Aorta (tissue), 5 donors: ENCODE measurements around the gene ABLIM2. TPM values are rescaled to one million over a fixed set of nuclear protein-coding genes. Genes with fewer than 3 reads are reported as not detected.

ENCODE experiments used
- ATAC-seq: fragments of 200-7000 bp; cut with Tn5 transposase; one replicate; pipeline ENCODE4 v1.9.1; 2022; ENCODE audit warnings: moderate library complexity; ENCODE audit not compliant: low FRiP score
- DNase-seq, 2 donors: peaks; one replicate each; pipeline ENCODE4 v3.0.0-alpha.2; 2020
- H3K27ac ChIP-seq, 2 donors: one replicate each; pipeline ENCODE4 v1.5.1; 2013; ENCODE audit warnings: low read length in 2 of 2, mild to moderate bottlenecking in 2 of 2, moderate library complexity in 2 of 2, control low read depth in 1 of 2, inconsistent platforms in 1 of 2, low read depth in 1 of 2
- H3K27me3 ChIP-seq, 2 donors: one replicate each; pipeline ENCODE4 v1.6.1; 2013; ENCODE audit warnings: control low read depth in 1 of 2, low read length in 1 of 2, mild to moderate bottlenecking in 1 of 2, moderate library complexity in 1 of 2; ENCODE audit not compliant: insufficient read depth in 2 of 2, control insufficient read depth in 1 of 2
- H3K36me3 ChIP-seq, 2 donors: one replicate each; pipeline ENCODE4 v1.6.1; 2013; ENCODE audit warnings: control low read depth in 1 of 2, low read length in 1 of 2, mild to moderate bottlenecking in 1 of 2; ENCODE audit not compliant: insufficient read depth in 2 of 2, control insufficient read depth in 1 of 2
- H3K4me1 ChIP-seq, 2 donors: one replicate each; pipeline ENCODE4 v1.6.1; 2013; ENCODE audit warnings: low read length in 2 of 2, control low read depth in 1 of 2, mild to moderate bottlenecking in 1 of 2, moderate library complexity in 1 of 2; ENCODE audit not compliant: insufficient read depth in 2 of 2, control insufficient read depth in 1 of 2
- H3K4me3 ChIP-seq, 2 donors: one replicate each; pipeline ENCODE4 v1.5.1; 2013; ENCODE audit warnings: low read length in 2 of 2, control low read depth in 1 of 2, mild to moderate bottlenecking in 1 of 2
- H3K9me3 ChIP-seq: one replicate; pipeline ENCODE4 v1.6.1; 2013; ENCODE audit warnings: mild to moderate bottlenecking, low read length; ENCODE audit not compliant: control insufficient read depth
- WGBS, 2 donors: extraction: QIAGEN DNeasy Blood & Tissue Kit; methylation state at CpG; one replicate each; pipeline ENCODE4 v1.1.7; 2013; 5-methylcytosine and 5-hydroxymethylcytosine counted together
- intact Hi-C, 2 donors: fragments of 100-400 bp; cut with DNase I; formaldehyde crosslinking; loops; one replicate each; pipeline versions ENCODE4 v1.14.2 to v1.15.0; 2022
- polyA plus RNA-seq, 2 donors: library from polyadenylated mRNA; stranded (reverse); fragments of 200-250 nt; gene quantifications; one replicate each; pipeline ENCODE4 v1.2.3, GENCODE V29; 2013
- total RNA-seq, 2 donors: library from RNA; stranded (reverse); fragmentation: NEBNext Ultra II Directional; extraction: Animal tissue kit (Norgen Biotek cat#: 25700); gene quantifications; one replicate each; pipeline ENCODE4 v1.2.1, GENCODE V29; 2021
- donor health status: healthy with polysubstance abuse.
- donor health status: Bipolar disorder and iron deficiency.
- donor health status: DM: no; HTN: no; CAD: no.
- donor health status: DM: no; HTN: no; CAD: no.
- donor health status: DM: yes; HTN: yes; CAD: no.

ABLIM2 gene
- total and polyA plus RNA-seq, 4 donors = 5.3 to 20.2 (median 11.1) TPM

GRCh38 chr4:8009710-8010511 is 148.7 kb downstream of the ABLIM2 start:
- Histone ChIP-seq H3K9me3 (no peaks in the 10 kb centered on the region), H3K4me1 (no peaks in the 10 kb centered on the region), H3K36me3 (peaks cover 0 to 6% of the 10 kb centered on the region in 2 donors), H3K4me3 (no peak overlapping the region), H3K27me3 (no peaks in the 10 kb centered on the region), H3K27ac (no peak overlapping the region)
- DNase-seq = no peak
- no peak for ATAC-seq
- intact Hi-C loops = no loop called here
- 92 to 94% methylated on average over 28 of the region's 28 CpGs for WGBS, 2 donors

- intact Hi-C loops = no loop called here
- no peaks in the 10 kb centered on the region for H3K27me3 ChIP-seq
- H3K4me1 ChIP-seq = no peaks in the 10 kb centered on the region
- 93 to 94% methylated on average over 5 of the region's 5 CpGs for WGBS, 2 donors
- no peak overlapping the region for H3K27ac ChIP-seq
- peaks cover 0 to 6% of the 10 kb centered on the region in 2 donors for H3K36me3 ChIP-seq
- DNase-seq (no peak), ATAC-seq (no peak)
- no peaks in the 10 kb centered on the region for H3K9me3 ChIP-seq
- H3K4me3 ChIP-seq = no peak overlapping the region
Measured at GRCh38 chr4:8009097-8009496, 149.5 kb downstream of the ABLIM2 start.

- no peak overlapping the region for H3K4me3 ChIP-seq
- DNase-seq = no peak
Measured at GRCh38 chr4:8008391-8008790, 150.2 kb downstream of the ABLIM2 start.

GRCh38 chr4:8007581-8007980 is 151.0 kb downstream of the ABLIM2 start:
- intact Hi-C loops = no loop called here
- H3K9me3 ChIP-seq = no peaks in the 10 kb centered on the region
- peaks cover 0 to 6% of the 10 kb centered on the region in 2 donors for H3K36me3 ChIP-seq
- 94 to 98% methylated on average over 11 of the region's 11 CpGs for WGBS, 2 donors
- H3K27me3 ChIP-seq = no peaks in the 10 kb centered on the region
- ATAC-seq = no peak
- no peak overlapping the region for H3K27ac ChIP-seq
- no peak for DNase-seq
- H3K4me1 ChIP-seq = no peaks in the 10 kb centered on the region
- no peak overlapping the region for H3K4me3 ChIP-seq

More at GRCh38 chr4:8008391-8008790, 150.2 kb downstream of the ABLIM2 start:
- 87 to 89% methylated on average over 12 of the region's 12 CpGs for WGBS, 2 donors
- no peak for ATAC-seq
- intact Hi-C loops = no loop called here
- peaks cover 0 to 6% of the 10 kb centered on the region in 2 donors for H3K36me3 ChIP-seq
- no peaks in the 10 kb centered on the region for H3K4me1 ChIP-seq
- H3K9me3 ChIP-seq = no peaks in the 10 kb centered on the region
- H3K27me3 ChIP-seq = no peaks in the 10 kb centered on the region
- no peak overlapping the region for H3K27ac ChIP-seq

- 78 to 79% methylated on average over 12 of the region's 12 CpGs for WGBS, 2 donors
- Histone ChIP-seq H3K27me3 (no peaks in the 10 kb centered on the region), H3K36me3 (peaks cover 0 to 6% of the 10 kb centered on the region in 2 donors), H3K4me3 (no peak overlapping the region), H3K4me1 (no peaks in the 10 kb centered on the region), H3K9me3 (no peaks in the 10 kb centered on the region), H3K27ac (no peak overlapping the region)
- DNase-seq = no peak
- intact Hi-C loops = no loop called here
- ATAC-seq = no peak
Measured at GRCh38 chr4:8006471-8006870, 152.1 kb downstream of the ABLIM2 start.

- DNase-seq (no peak), ATAC-seq (no peak)
- Histone ChIP-seq H3K27me3 (no peaks in the 10 kb centered on the region), H3K9me3 (no peaks in the 10 kb centered on the region), H3K27ac (no peak overlapping the region), H3K4me3 (no peak overlapping the region), H3K4me1 (no peaks in the 10 kb centered on the region), H3K36me3 (peaks cover 0 to 6% of the 10 kb centered on the region in 2 donors)
- intact Hi-C loops = no loop called here
- 84 to 88% methylated on average over 10 of the region's 10 CpGs for WGBS, 2 donors
Measured at GRCh38 chr4:8005814-8006215, 152.8 kb downstream of the ABLIM2 start.

GRCh38 chr4:8005033-8005808 is 153.4 kb downstream of the ABLIM2 start:
- intact Hi-C loops = no loop called here
- WGBS, 2 donors = 95% methylated on average over 36 of the region's 36 CpGs

GRCh38 chr4:8004066-8004465 is 154.5 kb downstream of the ABLIM2 start:
- no peaks in the 10 kb centered on the region for H3K9me3 ChIP-seq
- no peak overlapping the region for H3K27ac ChIP-seq
- 87 to 91% methylated on average over 6 of the region's 6 CpGs for WGBS, 2 donors
- ATAC-seq (no peak), DNase-seq (no peak)
- intact Hi-C loops = no loop called here
- H3K27me3 ChIP-seq = no peaks in the 10 kb centered on the region
- peaks cover 0 to 6% of the 10 kb centered on the region in 2 donors for H3K36me3 ChIP-seq
- no peaks in the 10 kb centered on the region for H3K4me1 ChIP-seq
- H3K4me3 ChIP-seq = no peak overlapping the region

More at GRCh38 chr4:8005033-8005808, 153.4 kb downstream of the ABLIM2 start:
- H3K4me1 ChIP-seq = no peaks in the 10 kb centered on the region
- no peak overlapping the region for H3K27ac ChIP-seq
- DNase-seq (no peak), ATAC-seq (no peak)
- no peak overlapping the region for H3K4me3 ChIP-seq
- no peaks in the 10 kb centered on the region for H3K9me3 ChIP-seq
- no peaks in the 10 kb centered on the region for H3K27me3 ChIP-seq
- peaks cover 0 to 6% of the 10 kb centered on the region in 2 donors for H3K36me3 ChIP-seq
